ENCODE measurements around the gene AIF1.
A peak's percentile ranks its signal among the peaks of the same experiment; 100 is the strongest.

AIF1 gene

DNA sequence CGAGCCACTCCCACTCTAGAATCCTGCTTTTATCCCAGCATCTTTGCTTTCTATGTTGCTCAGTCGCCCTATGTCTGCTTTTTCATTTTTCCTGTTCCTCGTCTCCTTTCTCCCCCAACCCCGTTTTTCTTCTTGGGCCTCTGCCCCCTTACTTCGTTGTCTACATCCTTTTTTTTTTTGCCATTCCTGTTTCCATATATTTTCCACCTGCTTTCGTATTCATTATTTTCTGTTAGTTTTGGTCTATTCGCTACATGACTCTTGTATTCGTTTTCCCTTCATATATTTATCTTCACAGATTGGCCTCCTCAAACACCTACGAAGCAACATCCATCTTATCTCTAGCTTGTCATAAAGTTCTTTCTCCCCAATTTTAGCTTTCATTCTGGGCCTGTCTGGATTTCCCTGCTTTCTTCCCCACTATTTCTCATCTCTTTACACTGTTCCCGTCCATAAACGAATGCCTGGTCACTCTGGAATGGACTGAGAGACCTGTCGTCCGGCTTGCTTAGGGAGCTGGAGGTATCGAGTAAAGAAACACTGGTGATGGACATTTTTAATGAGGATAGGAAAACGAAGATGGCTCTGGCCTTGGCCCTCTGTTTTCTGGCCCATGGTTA, 6.4 kb downstream of the AIF1 start:
- no peak for DNase-seq

DNA sequence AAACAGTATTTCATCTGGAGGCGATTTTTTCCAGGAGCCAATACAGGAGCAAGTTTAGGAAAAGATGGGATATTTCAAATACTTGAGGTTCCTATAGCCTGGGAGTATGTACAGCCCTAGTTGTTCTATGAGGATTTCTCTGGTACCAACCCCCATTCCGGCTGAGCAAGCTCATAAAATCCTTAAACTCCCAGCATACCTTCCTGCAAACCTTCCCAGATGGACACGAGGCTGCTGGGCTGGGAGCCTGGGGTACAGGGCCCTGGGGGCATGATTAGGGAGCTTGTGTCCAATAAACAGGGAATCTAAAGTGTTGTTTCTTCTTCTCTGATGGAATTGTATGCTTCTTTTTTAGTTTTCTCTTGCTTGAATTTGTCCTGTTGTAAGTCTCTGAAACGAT, 7.0 kb downstream of the AIF1 start:
- no peak for DNase-seq

DNA sequence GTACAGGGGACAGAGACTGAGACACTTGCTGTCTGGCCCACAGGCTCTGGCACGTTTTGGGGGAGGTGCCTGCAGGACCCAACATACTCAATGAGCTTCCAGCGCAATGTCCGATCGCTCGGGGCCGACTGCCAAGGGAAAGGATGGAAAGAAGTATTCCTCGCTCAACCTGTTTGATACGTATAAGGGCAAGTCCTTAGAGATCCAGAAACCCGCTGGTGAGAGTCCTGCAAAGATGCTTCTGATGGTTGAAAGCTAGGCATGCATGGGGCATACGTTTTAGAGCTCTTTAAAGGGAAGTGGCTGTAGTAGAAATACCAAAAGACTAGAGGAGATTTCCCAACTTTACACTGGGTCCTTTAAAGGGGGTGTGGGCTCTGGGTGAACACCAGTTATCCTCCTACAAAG, 7.7 kb downstream of the AIF1 start:
- DNase-seq, result peak; percentile 4

DNA sequence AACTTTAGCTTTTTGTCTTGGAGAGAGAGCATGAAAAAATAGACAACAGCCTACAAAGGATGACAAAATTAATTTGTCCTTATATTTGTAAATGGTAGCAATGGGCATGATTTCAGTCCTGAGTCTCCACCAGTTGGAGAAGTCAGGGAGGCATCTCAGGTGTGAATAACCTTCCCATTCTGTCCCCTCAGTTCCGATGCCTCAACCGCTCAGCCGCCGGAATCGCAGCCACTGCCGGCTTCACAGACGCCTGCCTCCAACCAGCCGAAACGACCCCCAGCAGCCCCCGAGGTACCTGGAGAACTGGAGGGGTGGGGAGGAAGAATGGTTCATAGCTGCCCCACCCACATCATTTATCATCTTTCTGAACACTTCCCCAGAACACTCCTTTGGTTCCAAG, 9.0 kb downstream of the AIF1 start:
- DNase-seq, result no peak

DNA sequence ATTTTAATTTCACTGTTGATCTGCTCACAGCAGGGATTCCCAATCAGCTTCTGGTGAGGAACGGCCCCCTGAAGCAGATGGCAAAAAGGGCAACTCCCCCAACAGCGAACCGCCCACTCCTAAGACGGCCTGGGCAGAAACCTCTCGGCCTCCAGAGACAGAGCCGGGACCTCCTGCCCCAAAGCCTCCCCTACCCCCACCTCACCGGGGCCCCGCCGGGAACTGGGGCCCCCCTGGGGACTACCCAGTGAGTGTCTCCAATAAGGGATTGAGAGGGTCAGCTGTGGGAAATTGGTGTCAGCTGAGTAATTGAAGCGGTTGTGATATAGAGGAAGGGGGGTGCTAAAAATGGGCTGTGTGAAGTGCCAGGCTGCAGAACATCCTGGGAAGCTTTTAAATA, 11.9 kb downstream of the AIF1 start:
- DNase-seq, result no peak

DNA sequence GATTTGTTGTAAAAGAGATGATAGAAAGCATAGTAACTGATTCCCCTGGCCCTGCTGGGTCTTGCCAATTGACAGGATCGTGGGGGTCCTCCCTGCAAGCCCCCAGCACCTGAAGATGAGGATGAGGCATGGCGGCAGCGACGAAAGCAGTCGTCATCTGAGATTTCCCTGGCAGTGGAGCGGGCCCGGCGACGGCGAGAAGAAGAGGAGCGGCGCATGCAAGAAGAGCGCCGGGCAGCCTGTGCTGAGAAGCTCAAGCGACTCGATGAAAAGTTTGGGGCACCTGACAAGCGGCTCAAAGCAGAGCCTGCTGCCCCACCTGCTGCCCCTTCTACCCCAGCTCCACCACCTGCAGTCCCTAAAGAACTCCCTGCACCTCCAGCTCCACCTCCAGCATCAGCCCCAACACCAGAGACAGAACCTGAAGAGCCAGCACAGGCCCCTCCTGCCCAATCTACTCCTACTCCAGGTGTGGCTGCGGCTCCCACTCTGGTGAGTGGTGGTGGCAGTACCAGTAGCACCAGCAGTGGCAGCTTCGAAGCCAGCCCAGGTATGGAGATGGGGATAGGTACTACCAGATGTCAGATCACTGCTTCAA, 12.8 kb downstream of the AIF1 start:
- no peak for DNase-seq

DNA sequence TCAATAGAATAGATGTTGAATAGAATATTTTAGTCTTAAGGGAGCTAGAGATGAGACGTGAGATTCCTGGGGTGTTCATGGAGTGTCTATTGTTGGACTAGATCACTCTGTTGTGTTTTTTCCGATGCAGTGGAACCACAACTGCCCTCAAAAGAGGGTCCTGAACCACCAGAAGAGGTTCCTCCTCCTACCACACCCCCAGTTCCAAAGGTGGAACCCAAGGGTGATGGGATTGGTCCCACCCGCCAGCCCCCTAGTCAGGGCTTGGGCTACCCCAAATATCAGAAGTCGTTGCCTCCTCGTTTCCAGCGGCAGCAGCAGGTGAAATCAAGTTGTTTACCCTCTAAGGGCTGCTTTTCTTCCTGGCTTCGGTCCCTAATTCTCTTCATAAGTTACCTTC, 14.0 kb downstream of the AIF1 start:
- DNase-seq, result no peak

DNA sequence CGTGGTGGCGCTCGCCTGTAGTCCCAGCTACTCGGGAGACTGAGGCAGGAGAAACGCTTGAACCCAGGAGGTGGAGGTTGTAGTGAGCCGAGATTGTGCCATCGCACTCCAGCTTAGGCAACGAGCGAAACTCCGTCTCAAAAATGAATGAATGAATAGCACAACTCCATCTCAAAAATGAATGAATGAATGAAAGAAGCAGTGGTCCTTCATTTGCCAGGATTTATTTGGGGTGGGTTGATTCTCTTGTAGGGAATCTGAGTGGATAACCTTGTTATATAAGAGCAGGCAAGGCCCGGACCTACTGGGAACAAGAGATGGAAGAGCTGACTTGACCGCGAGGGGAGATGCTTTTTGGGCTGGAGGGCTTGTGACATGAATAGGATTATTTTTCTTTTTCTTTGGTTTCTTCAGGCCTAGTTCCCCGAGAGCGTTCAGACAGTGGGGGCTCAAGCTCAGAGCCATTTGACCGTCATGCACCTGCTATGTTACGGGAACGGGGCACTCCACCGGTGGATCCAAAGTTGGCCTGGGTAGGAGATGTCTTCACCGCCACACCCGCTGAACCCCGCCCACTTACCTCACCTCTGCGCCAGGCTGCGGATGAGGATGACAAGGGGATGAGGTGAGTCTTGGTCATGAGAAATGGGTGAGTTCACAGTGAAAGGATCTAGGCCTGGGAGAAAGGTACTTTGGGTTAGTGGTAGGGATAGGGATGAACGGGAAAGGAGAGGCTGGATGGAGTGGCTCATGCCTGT, 15.3 kb downstream of the AIF1 start:
- no peak for DNase-seq

DNA sequence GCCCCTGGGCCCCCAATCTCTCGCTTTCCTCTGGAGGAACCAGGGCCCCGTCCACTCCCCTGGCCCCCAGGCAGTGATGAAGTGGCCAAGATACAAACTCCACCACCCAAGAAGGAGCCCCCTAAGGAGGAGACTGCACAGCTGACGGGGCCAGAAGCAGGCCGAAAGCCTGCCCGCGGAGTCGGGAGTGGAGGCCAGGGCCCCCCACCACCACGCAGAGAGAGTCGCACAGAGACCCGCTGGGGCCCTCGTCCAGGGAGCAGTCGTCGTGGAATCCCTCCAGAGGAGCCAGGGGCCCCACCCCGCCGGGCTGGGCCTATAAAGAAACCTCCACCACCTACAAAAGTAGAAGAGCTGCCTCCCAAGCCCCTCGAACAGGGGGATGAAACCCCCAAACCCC, 16.2 kb downstream of the AIF1 start:
- DNase-seq, result no peak

DNA sequence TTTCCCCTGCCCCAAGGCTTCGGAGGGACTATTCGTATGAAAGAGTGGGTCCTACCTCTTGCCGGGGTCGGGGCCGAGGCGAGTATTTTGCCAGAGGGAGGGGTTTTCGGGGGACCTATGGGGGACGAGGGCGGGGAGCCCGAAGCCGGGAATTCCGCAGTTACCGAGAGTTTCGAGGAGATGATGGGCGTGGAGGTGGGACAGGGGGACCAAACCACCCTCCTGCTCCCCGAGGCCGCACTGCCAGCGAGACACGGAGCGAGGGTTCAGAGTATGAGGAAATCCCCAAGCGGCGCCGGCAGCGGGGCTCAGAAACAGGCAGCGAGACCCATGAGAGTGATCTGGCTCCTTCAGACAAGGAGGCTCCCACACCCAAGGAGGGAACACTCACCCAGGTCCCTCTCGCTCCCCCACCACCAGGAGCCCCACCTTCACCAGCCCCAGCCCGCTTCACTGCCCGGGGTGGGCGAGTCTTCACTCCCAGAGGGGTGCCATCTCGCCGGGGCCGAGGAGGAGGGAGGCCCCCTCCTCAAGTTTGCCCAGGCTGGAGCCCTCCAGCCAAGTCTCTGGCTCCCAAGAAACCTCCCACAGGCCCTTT, 16.7 kb downstream of the AIF1 start:
- DNase-seq, result no peak

DNA sequence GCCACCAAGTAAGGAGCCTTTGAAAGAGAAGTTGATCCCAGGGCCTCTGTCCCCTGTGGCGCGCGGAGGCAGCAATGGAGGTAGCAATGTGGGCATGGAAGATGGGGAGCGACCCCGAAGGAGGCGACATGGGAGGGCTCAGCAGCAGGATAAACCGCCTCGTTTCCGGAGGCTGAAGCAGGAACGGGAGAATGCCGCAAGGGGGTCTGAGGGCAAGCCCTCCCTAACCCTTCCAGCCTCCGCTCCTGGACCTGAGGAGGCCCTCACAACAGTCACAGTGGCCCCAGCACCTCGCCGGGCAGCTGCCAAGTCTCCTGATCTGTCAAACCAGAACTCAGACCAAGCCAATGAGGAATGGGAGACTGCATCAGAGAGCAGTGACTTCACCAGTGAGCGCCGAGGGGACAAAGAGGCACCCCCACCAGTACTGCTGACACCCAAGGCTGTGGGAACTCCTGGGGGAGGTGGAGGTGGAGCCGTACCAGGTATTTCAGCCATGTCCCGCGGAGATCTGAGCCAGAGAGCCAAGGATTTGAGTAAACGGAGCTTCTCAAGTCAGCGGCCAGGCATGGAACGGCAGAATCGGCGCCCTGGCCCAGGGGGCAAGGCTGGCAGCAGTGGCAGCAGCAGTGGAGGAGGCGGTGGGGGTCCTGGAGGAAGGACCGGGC, 17.4 kb downstream of the AIF1 start:
- DNase-seq, result no peak

DNA sequence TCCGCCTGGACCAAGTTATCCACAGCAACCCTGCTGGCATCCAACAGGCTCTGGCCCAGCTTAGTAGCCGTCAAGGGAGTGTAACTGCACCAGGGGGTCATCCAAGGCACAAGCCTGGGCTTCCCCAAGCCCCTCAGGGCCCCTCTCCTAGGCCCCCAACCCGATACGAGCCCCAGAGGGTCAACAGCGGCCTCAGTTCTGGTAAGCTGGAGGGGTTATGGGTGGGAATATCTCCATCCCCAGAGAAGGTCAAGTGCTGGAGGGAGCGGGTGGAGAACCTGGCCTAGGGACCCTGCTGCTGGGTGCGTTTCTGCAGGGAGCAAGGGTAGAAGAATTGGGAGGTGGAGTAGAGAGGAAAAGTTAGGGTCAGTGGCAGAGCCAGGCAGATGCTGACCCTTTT, 18.4 kb downstream of the AIF1 start:
- no peak for DNase-seq

DNA sequence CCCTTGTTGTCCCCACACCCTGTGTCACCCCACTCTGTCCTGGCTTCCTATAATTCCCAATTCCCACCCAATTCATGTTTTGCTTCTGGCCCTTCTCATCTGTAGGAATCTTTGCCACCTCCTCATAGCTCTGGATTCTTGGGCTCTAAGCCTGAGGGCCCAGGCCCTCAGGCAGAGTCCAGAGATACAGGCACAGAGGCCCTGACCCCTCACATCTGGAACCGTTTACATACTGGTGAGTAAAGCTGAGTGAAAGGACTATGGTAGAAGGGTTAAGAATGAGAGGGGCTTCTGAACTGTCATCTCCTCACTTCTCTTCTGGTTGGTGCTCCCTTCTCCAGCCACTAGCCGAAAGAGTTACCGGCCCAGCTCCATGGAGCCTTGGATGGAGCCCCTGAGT, 19.1 kb downstream of the AIF1 start:
- DNase-seq, result no peak

DNA sequence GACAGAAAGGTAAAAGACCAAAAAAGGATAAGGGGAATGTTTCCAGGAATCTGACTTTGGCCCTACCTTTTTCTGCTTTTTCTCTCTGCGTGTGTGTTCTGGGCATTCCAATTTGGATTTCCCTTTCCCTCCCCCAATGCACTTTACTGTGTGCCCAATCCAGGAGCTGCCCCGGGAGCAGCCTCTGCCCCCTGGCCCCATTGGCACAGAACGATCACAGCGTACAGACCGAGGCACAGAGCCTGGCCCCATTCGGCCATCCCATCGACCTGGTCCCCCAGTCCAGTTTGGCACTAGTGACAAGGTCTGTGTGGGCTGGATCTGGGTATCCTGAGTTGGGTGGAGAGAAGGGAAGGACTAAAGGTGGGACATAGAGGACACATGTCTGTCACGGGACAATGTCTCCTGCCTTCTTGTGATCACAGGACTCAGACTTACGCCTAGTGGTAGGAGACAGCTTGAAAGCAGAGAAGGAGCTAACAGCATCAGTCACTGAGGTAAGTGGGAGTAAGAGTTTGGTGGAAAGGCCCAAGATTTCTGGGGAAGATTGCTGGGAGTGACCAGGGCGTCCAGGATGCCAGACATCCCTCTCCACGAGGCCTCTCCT, 20.0 kb downstream of the AIF1 start:
- DNase-seq, result no peak

DNA sequence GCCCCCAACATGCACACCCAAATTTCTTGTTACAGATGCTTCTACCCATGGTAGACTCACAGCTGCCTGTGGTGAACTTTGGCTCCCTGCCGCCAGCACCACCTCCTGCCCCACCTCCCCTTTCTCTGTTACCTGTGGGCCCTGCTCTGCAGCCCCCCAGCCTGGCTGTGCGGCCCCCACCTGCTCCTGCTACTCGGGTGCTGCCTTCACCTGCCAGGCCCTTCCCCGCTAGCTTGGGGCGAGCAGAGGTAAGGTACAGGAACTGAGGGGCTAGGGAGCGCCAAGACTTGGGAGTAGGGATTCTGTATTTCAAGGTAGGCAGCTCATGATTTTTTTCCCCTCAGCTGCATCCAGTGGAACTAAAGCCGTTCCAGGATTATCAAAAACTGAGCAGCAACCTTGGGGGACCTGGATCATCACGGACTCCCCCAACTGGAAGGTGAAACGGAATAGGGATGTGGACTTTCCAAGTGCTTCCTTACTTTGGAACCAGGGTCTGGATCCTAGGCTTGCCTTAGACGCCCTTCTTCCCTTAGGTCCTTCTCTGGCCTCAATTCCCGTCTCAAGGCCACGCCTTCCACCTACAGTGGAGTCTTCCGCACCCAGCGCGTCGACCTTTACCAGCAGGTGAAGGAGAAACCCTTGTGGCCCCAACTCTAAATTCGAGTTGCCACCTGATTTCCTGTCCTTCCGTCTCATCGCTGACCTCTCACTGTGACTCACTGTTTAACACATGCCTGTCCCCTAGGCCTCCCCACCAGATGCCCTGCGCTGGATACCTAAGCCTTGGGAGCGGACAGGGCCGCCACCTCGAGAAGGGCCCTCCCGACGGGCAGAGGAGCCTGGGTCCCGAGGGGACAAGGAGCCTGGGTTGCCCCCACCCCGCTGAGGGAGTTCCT, 21.9 kb downstream of the AIF1 start:
- DNase-seq, result no peak

DNA sequence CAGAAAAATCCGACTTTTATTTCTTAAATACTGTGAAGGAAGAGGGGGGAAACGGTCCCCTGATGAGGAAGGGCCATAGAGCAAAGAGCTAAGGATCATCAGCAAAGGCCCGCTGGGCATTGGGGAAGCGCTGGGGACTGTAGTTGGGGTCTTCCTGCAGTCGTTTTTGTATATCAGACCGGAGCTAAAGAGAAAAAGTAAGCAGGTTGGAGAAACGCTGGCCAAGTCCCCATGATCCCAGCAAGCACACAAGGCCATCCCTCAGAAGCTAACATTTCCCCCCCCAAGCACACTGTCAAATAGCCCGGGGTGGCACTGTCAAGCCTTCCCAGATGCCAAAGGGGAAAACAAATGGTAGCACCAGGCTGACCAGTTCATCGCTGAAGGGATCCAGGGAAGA, 24.0 kb downstream of the AIF1 start:
- DNase-seq, result no peak

DNA sequence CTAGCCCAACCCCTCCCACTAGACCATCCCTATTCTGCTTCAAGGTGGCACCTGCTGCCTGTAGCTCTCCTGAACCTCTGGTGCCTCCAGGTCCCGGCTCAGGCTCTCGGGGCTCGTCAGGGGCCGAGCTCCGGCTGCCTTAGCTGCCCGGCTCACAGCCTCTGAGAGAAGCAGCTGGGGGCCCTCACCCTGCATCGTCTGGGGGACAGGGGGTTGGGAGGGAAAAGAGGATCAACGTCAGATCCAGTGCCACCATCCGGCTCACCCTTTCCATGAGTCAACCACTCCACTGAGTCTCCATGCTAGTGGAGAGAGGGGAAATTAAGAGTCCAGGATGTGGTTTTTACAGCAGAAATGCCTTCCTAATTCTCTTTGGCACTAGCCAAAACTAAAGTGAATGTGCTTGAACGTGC, 24.4 kb downstream of the AIF1 start:
- no peak for DNase-seq

DNA sequence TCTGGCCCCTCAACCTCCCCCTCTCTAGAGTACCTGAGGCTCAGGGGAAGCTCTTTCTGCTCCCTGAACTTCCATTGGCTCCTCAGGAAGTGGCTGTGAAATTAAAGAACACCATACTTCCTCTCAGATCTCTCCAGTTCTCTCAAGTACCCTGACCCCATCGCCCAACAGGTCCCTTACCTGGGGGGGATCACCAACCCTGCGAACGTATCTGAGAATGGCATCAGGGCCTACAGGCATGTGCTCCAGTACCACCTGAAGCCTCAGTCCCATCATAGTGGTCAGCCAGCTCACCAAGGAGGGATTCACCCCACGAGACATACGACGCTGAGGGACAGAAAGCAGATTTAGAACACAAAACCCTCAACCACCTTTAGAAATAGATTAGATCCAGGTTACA, 25.6 kb downstream of the AIF1 start:
- DNase-seq, result no peak

DNA sequence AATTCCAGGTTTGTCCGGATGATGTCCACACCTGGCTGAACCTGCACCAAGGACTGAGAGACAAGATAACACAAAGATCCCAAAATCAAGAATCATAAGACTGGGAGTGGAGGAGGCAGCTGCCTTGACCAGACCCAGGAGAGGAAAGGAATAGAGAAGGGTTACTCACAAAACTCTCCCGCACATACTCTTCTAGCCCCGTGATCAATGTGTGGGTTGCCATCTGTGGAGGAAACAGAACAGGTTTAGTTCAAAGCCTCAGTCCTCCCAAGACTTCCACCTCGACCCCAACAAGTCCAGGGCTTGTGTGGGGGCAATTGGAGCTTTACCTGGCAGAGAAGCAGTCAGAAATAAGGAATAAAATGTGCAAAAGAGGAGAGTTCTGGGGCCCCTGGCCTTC, 26.3 kb downstream of the AIF1 start:
- DNase-seq, result no peak

DNA sequence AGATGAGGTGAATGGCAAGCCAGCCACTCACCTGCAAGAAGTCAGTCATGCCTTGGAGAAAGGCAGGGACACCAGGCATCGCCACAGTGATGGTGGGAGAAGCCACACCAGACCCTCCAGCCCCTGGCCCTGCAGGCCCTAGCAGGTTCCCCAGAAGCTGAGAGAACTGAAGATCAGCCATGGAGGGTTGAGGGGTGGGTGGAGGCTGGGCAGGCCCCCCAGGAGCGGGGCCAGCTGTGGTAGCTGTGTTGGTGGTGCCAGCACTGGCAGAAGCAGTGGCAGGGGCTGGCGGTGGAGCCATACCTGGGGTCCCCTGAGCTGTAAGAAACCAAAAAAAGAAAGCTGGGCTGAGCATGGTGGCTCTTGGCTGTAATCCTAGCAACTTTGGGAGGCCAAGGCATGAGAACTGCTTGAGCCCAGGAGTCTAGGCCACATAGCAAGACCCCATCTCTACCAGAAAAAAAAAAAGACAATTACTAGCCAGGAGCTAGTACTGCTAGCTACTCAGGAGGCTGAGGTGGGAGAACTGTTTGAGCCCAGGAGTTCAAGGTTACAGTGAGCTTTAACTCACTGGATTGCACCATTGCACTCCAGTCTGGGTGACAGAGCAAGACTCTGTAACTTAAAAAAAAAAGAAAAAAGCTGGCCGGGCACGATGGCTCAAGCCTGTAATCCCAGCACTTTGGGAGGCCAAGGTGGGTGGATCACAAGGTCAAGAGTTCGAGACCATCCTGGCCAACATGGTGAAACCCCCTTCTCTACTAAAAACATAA, 27.9 kb downstream of the AIF1 start:
- DNase-seq, result no peak

DNA sequence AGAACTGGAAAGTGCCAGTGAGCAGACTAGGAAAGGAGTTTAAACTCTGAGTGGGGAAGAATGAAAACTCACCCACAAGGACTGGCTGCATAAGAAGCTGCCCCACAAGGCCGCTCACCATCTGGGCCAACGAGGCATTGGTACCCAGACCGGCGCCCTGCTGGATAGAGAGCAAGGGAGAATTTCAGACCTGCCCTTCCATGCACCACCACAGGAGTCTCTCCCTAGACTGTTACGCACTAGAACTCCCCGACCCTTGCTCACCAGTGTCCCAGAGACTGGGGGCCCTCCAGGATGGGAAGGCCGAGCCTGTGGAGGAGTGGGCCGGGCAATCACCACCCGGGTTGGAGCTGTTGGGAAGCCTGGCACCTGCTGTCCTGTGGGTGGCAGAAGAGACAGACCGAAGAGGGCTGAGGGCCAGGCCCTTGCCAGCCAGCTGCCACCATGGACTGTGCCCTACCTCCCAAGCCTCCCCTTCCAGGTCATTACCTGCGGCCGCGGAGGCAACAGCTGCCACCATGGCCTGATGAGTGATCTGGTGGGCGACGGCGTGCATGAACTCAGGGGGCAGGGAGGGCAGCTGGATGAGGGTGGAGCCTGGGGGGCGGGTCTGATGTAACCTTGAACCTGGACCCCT, 28.9 kb downstream of the AIF1 start:
- DNase-seq, result no peak

Data from effector CD8-positive, alpha-beta T cell (primary cell).